HL-60/S4 treated with phorbol 12-myristate 13-acetate at 8.2 ng/mL for 4 days and 3 days (cell line): Measurements from ENCODE around the gene FERMT2.
"Not testable (repeated sequence)": the region's sequence is repeated elsewhere in the genome, so short reads cannot be mapped to it uniquely, and the experiment has no call there.

Source experiments
- in situ Hi-C: fragments of 300-500 bp; cut with MboI; formaldehyde crosslinking; loops from 2 replicates; pipeline ENCODE4 v1.15.0; 2022; ENCODE audit warnings: low sequenced_read_pairs

The FERMT2 gene

DNA sequence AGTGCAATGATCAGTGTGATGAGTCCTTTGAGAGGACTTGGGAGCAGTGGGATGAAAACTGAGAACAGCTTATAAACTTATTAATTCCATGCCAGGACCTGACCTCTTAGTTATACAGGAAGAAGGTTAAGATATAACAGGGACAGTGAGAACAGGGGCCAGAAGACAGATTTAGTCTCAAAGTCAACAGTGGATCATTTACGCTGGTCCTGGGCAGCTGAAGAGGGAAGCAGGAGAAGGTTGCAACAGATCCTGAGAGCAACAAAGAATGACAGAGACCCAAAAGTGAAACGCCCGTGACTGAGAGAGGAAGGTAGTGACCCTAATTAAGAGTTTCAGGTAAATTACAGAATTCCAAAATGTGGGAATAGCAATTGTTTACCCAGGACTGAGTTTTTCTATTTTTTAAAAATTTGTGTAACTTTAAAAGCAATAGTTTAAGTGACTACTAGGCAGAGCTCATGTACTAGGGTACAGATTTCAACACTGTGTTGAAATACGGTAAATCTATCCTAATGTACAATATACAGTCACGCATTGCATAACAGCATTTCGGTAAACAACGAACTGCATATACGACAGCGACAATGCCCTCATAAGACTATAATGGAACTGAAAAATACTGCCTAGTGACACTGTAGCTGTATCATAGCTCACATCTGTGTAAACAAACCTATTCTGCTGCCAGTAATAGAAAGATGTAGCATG lies 81.8 kb downstream of the FERMT2 start:
- in situ Hi-C loops, result no loop called here

DNA sequence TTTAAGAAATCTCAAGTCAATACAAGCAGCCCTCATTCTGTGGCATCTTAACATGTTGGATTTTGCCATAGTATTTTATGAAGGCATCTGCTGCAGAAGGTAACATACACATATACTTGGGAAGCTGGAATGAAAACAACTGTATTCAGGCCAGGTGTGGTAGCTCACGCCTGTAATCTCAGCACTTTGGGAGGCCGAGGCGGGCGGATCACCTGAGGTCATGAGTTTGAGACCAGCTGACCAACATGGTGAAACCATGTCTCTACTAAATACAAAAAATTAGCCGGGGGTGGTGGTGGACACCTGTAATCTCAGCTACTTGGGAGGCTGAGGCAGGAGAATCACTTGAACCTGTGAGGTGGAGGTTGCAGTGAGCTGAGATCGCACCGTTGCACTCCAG lies 86.0 kb downstream of the FERMT2 start:
- in situ Hi-C loops, result not testable (repeated sequence)

DNA sequence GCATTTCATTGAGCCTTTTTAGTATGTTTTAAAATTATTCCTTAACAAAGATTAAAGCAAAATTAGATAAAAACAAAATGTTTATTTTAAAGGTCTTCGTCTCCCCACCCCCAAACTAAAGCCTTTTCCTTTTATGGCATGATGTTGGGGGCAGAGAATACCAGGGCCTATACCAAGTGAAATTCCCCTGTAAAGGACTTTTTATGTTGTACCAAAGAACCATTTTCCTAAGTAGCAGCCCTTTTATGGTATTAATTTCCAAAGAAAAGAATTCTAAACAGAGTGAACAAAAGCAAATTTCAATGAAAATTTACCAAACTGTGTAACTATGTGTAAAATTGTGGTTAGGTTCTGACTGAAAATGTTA lies 87.5 kb downstream of the FERMT2 start:
- in situ Hi-C loops, result no loop called here

DNA sequence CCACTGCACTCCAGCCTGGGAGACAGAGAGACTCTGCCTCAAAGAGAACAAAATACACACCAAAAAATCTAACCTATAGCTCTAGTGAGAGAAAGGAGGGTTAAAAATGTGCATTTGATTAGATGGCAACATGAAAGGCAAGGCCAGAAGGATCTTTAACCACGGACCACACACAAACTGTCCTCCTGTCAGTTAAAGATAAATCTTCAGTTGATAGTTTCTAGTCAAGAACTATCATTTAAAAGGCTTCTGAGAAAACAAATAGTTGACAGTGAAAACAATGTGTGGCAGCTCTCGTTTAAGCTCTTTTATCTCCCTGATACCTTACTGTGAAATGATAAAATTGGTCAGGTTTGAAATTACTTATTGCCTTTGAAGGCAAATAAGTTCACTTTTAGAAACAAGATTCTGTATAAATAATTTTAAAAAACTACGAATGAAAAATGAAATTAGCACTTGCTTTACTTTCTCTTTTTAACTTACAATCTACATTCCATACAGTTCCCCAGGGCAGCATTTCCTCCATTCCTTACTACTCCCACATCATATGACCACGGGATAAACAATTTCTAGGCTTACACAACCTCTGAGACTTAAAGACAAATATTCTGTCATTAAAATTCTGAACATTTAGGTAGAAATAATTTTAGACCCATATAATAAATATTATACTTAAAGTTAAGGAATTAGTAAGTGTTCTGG lies 88.1 kb downstream of the FERMT2 start:
- in situ Hi-C loops, result no loop called here

DNA sequence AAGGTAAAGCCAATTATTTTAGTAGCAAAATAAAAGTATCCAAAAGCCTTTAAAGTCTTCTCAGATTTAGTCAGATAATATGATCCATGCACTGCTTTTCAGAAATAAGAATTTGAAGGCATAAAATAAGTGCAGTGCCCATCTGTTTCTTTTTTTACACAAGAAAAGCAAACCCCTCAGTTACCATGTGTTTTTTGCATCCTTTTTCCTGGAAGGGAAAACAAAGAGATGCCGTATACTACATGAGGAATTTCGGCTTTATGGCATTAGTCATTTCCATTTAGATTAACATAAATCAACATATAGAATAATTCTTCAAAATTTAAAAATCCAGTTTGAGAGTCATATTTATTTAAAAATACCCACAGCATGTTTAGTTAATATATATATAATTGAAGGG lies 89.4 kb downstream of the FERMT2 start:
- in situ Hi-C loops, result no loop called here

DNA sequence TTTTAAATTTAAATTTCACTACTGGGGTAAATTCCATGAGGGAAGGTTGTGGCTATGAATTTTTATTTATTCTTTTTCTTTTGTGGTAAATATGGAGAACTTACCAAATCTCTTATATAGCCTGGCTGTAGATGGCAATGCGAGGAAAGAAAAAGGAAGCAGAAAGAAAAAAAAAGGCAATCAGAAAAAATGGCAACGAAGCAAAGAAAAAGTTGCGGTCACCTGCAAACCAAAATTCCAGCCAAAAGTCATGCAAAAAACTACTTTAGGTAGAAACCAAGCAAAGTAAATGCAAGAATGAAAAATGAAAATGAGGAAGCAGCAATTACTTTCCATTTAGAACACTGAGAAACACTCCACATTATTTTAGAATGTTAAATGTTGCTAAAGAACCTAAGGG lies 89.9 kb downstream of the FERMT2 start:
- in situ Hi-C loops, result no loop called here

DNA sequence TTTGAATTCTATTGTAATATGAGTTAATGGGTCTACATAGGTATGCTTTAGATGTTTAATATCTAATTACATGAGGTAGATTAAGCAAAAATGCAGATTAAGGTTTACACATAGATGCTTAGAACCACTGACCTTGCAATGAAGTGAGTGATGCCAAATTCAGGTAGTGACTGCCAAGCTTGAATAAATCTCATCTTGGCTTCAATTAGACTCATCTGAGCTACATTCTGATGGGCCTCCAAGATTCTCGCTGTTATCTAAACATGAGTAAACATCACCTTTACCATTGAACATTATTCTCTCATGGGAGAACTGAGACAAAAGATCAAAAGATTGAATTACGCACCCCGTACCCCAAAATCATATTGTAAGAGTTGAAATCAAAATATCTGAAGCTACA lies 90.6 kb downstream of the FERMT2 start:
- in situ Hi-C loops, result no loop called here

DNA sequence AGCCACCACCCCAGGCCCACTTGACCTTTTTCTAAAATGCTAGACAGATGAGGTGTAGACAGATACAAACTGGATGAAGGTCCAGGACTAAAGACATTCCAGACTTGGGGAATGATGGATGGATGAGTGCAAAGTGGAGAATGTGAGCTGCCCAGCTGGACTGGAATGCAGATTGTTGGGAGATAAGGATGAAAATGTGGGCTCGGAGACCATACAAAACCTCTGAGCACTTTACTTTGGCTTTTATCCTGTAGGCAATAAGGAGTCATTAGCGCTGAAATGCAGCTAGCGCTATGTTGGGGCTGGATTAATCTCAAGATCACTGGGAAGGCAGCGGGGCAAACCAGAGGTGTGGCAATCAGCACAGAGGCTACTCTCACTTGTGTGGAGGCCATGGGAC lies 94.7 kb downstream of the FERMT2 start:
- in situ Hi-C loops, result no loop called here

DNA sequence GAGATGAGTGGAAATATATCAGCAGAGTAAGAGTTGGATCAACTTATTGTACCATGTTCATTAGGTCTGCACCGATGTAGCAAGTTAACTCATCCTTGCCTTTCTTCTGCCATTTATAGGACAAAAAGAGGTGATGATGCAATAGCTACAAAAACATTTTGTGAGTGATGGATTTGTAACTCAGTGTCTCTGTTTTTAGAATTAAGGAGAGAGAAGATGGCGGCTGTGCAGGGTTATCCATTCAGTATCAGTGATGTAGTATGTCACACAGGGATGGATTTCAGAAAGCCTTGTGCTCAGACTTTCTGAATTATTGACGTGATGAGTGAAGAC lies 97.4 kb downstream of the FERMT2 start:
- in situ Hi-C loops, result no loop called here

DNA sequence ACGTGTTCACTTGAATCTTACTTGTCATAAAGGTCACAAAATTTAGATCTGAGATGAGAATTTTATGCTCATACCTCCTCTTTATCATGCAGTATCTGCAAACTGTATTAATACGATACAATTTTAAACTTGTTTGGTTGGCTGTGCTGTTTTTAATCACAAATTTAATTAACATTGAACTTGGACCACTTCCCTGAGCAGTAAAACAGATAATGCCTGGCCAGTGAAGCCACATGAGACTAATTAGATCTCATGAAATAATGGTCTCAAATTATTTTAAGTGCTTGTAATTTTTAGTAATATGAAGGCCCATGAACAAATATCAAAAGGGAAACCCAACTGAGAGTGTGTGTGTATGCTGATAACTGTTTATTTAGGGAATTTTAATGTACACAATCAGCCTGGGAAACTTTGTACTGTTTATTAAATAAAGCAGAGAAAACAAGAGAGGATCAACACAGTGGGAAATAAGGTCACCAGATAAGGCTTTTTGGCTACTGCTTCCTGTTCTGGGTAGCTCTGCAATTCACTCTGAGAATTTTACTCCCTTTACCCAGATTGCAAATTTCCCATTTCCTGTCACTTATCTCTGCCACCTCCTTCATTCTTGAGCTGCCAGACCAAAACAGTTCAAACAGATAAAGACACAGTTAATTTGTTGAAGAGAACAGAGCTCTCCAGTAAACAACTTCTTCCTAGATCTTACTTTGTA lies 97.9 kb downstream of the FERMT2 start:
- in situ Hi-C loops, result no loop called here

DNA sequence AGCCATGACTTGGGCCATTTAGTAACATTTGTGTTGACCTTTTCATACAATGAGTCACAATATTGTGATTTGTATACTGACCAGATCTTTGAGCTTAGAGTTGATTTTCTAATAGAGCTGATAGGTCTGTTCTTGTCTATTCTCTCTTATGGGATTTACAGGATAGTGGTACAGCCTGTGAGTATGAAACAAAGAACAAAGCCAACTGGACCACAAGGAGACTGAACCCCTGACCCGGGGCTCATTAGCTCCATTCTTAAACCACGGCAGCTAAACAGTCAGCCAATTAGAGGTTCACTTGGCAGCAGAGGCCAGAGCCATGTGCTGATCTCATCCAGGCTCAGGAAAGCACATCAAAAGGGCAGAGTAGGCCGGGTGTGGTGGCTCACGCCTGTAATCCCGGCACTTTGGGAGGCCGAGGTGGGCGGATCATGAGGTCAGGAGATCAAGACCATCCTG lies 100.4 kb downstream of the FERMT2 start:
- in situ Hi-C loops, result no loop called here

DNA sequence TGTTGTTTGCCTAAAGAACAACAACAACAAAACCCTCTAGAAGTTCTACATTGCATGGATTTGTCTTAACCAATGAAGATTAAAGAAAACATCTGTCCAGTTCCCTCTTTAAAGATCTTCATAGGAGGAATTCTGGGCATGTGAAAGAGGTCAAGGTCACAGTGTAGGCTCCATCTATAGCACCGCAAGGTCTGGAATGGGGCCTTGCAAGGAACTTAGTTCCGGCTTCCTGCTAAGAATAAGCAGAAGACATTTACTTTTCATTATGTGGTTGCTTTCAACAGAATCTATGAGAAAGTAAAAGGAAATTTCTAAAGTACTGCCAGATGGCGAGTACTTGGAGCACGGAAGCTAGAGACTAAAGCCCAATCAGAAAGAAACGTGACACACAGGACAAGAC lies 102.2 kb downstream of the FERMT2 start:
- in situ Hi-C loops, result no loop called here

DNA sequence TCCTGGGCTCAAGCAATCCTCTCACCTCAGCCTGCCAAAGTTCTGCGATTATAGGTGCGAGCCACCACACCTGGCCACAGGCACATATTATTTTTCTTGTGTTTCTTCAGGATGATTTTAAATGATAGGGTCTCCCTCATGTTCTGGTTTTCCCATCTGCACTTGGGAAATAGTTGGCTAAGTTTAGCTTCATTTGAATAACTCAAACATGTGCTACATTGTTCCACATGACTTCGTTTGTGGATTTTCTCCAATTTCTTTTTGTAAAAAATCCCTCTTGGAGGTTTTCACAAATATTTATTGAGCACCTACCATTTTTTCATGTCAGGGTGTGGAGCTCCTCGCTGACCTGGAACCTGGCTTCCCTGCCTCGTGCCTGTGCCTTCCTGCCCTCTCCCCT lies 104.3 kb downstream of the FERMT2 start:
- in situ Hi-C loops, result no loop called here

DNA sequence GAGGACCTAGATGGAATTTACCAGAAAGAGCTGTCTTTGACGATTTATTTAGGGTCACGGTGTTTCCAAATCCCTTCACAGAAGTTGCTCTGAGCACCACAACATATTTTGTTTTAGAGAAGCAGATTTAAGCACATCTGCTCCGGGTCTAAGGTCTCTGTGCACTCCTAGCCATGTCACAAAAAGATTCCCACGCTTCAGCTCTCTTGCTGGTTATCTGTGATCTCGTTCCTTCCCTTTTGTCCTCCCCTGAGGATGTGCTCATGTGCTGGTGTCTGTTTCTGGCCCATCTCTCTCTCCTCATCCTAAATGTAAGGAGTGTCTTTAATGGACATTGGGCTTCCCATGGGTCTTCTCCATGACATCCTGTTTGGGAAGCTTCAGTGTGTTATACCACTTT lies 105.8 kb downstream of the FERMT2 start:
- in situ Hi-C loops, result no loop called here

DNA sequence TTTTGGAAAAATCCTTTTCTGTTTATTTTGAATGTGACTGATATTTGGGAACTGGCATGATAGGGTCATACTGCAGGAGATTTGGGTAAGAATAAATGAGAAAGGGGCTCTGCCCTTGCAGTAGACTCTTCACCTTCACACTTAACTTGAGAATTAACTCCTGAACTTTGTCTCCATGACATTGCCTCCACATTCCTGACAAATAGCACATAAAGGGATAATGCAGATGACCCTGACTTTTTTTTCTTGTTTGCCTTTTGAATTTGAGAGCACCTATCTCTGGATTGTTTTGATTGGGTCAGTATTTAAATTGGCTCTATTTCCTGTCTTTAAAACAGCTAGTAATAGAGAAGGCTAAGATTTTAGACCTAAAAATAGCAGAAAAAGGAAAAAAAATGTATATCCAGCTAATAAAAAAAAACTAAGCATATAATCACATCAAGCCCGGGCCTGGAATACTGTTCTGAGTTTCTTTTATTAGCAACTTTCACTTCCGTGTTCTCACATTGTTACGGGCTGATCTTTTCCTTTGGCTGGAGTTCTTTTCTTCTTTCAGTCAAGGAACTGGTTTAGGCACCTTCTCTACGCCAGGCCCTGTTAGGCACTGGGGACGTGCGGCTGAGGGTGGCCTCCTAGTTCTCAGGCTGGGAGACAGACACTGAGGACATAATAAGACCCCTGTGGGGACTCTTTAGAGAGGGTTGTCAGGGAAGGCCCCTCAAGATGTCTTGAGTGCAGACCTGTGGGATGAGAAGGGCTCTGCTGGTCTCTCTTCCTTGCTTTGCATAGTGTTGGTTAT lies 106.4 kb downstream of the FERMT2 start:
- in situ Hi-C loops, result no loop called here

DNA sequence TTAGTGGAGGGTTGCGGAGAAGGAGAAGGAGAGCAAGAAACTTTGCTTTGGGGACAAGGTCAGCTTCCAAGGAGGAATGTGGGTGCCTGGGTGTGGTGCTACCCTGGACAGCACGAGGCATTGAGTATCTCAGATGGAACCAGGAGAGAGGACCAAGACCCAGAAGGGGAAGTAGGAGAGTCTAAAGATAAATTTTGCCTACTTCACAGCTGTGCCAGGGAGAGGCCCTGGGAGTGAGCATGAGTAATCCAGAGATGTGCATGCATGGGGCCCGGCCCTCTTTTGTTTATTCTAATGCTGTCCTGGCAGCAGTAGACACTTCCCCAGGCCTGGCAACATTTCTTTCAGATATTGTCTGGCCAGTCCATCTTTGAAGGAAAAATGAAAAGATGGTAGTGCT lies 110.0 kb downstream of the FERMT2 start:
- in situ Hi-C loops, result no loop called here

DNA sequence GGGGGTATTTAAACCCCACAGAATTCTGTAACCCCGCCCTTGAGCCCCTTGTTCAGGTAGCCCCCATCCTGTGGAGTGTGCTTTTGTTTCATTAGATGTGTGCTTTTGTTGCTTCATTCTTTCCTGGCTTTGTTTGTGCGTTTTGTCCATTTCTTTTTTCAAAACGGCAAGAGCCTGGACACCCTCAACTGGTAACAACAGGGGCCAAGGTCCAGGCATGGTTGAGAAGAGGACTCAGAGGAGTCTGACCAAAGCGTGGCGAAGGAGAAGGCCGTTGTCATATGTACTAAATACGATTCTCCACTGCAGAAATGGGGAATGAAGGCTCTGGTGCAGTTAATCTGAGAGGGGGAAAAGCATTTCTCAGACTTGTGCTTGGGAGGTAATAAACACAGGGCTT lies 113.4 kb downstream of the FERMT2 start:
- in situ Hi-C loops, result no loop called here

DNA sequence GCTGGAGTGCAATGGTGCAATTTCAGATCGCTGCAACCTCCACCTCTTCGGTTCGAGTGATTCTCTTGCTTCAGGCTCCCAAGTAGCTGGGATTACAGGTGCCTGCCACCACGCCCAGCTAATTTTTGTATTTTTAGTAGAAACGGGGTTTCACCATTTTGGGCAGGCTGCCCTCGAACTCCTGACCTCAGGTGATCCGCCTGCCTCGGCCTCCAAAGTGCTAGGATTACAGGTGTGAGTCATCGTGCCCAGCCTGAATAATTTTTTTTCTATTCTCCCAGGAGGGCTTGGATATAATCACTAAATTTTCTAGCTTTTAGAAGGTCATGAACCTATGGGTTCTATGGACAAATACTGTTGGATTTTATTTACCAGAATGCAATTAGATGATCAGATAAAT lies 114.8 kb downstream of the FERMT2 start:
- in situ Hi-C loops, result no loop called here

DNA sequence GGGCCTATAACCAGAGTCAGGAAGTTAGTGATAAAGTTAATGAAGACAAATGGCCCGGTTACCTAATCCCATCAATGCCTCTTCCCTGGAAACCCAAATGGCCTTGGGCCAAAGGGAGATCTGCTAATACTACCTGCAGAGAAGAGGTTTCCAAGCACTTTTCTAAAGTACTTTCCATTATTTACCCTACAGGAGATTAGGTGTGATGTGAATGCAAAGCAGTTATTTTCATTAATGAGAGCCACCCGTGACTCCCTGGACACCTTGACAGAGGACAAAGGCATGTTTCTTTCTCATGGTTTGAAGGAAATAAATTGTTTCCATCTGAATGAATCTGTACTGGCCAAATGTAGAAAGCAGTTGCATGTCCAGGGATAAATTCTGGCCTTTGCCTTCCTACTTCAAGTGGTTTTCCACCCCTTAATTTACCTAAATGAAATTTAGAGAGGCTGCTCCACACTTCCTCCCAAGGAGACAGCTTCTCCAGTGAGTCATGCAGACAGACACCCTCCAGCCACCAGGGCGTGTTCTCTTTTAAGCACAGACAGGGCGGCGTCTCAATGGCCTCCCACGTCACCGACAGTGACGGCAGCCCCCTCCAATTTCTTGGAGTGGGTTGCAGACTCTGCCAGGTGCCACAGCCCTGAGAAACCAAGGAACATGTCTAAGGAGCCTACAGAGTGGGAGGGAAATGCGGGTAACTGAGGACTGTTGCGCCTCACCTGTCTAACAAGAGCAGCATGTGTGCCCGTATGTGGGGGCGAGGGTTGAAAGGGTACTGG lies 115.5 kb downstream of the FERMT2 start:
- in situ Hi-C loops, result no loop called here

DNA sequence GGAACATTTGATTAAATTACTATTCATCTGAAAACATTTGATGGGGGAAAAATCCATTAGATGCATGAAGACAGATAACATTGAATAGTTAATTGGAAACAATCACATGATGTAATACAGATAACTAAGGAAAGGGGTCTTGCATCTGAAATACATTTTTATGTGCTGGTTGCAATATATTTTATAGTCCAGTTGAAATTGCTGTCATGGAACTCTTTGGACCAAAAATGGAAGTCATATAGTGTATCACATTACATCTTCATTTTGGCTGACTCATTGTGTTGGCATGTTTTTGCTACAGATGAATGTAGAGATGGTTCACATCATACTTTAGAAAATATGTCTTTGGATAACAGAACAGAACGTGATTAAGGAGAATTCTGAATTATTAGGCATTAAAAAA lies 116.4 kb downstream of the FERMT2 start:
- in situ Hi-C loops, result no loop called here

DNA sequence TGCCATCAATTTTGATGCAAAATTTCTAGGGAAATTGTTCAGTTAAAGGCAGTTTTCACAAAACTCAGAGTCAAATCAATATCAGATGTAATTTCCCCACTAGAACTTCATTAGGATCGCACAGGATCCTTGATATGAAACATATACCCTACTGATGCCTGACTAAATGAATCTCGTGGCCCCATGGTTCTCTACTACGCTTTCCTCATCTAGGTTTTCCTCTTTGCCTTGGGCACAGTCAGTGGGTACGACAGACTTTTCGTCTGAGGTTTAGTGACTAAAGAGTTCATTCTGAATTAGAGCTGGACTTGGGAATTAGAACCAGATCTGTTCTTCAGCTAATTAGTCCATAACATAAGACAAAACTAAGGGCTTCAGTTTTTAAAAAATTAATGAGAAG lies 117.0 kb downstream of the FERMT2 start:
- in situ Hi-C loops, result no loop called here
